C4-2B (cell line): ENCODE measurements around the gene SHROOM1.
A peak's percentile ranks its signal among the peaks of the same experiment; 100 is the strongest.

Experiments
- H3K27ac ChIP-seq: fragments of 450-650 bp; 2 replicates; pipeline ENCODE4 v1.5.1; 2017
- CTCF ChIP-seq: fragments of 450-650 bp; conservative IDR thresholded peaks from 2 replicates; pipeline ENCODE4 v1.5.1; 2017; ENCODE audit warnings: mild to moderate bottlenecking
- ZFX ChIP-seq: fragments of 450-650 bp; IDR thresholded peaks from 2 replicates; pipeline ENCODE4 v1.6.1; 2017

SHROOM1 gene

GRCh38 chr5:132778129-132778528, 52.3 kb downstream of the SHROOM1 start:
- peak overlapping the region; percentile 67; the same call in 1 of the 2 replicates for H3K27ac ChIP-seq
- TF ChIP-seq ZFX = no peak
- TF ChIP-seq CTCF = no peak

- TF ChIP-seq ZFX (peak; percentile 34; the same call in 1 of the 2 replicates), CTCF (no peak)
- peak within 1 kb of the TSS; percentile 67 for H3K27ac ChIP-seq
Observed at GRCh38 chr5:132777209-132778069, 53.0 kb downstream of the SHROOM1 start, which contains the start of gene SEPTIN8. TSS of gene SEPTIN8 (minus strand) at chr5:132777239. CDS start at chr5:132777137, 102 bp downstream.

- TF ChIP-seq CTCF (no peak), ZFX (peak; percentile 61; the same call in 1 of the 2 replicates)
- H3K27ac ChIP-seq = peak overlapping the region; percentile 67
Observed at GRCh38 chr5:132776938-132777208, 53.6 kb downstream of the SHROOM1 start.

GRCh38 chr5:132776131-132776937, 54.1 kb downstream of the SHROOM1 start:
- TF ChIP-seq ZFX (no peak; the same call in 1 of the 2 replicates), CTCF (no peak)
- peak overlapping the region; percentile 67 for H3K27ac ChIP-seq

GRCh38 chr5:132775476-132775961, 54.9 kb downstream of the SHROOM1 start:
- H3K27ac ChIP-seq = no peak overlapping the region
- TF ChIP-seq ZFX (no peak), CTCF (no peak)

GRCh38 chr5:132774896-132775295, 55.6 kb downstream of the SHROOM1 start:
- no peak overlapping the region for H3K27ac ChIP-seq
- no peak for TF ChIP-seq CTCF
- TF ChIP-seq ZFX = no peak

- no peak overlapping the region for H3K27ac ChIP-seq
- TF ChIP-seq ZFX = no peak
Observed at GRCh38 chr5:132774406-132774805, 56.0 kb downstream of the SHROOM1 start.
